Natural killer cell (primary cell): ENCODE results near the gene LRRC2. TPM values are rescaled to one million over a fixed set of nuclear protein-coding genes. Genes with fewer than 3 reads are reported as not detected.

Source experiments
- ATAC-seq, 3 donors: fragments of 150-1000 bp in 2 of 3; fragments of 200-7000 bp in 1 of 3; cut with Tn5 transposase; 1 replicate in 1 of 3; 2 replicates in 2 of 3; pipeline ENCODE4 v1.10.0; 2021; ENCODE audit warnings: mild to moderate bottlenecking in 2 of 3, moderate library complexity in 2 of 3
- DNase-seq, 2 donors: peaks; one replicate each; pipeline versions ENCODE4 v3.0.0 to v3.0.0-alpha.2; 2013 to 2021; ENCODE audit warnings: mixed read lengths in 1 of 2
- H3K27ac ChIP-seq: one replicate; pipeline ENCODE4 v1.5.1; 2013; ENCODE audit warnings: mild to moderate bottlenecking, low read length
- H3K27me3 ChIP-seq: one replicate; pipeline ENCODE4 v1.6.1; 2013; ENCODE audit warnings: low read length; ENCODE audit not compliant: control insufficient read depth, insufficient read depth
- H3K36me3 ChIP-seq: one replicate; pipeline ENCODE4 v1.6.1; 2013; ENCODE audit warnings: low read length; ENCODE audit not compliant: control insufficient read depth, insufficient read depth
- H3K4me1 ChIP-seq: one replicate; pipeline ENCODE4 v1.6.1; 2013; ENCODE audit warnings: low read length; ENCODE audit not compliant: control insufficient read depth, insufficient read depth
- H3K4me3 ChIP-seq: one replicate; pipeline ENCODE4 v1.5.1; 2013; ENCODE audit warnings: low read length
- H3K9me3 ChIP-seq: one replicate; pipeline ENCODE4 v1.6.1; 2013; ENCODE audit warnings: low read length; ENCODE audit not compliant: control insufficient read depth, insufficient read depth
- H3K27ac Mint-ChIP-seq, 2 donors: one replicate each; pipeline ENCODE4 v1.8.0; 2022; ENCODE audit warnings: mild to moderate bottlenecking in 2 of 2, mixed read lengths in 2 of 2, moderate library complexity in 1 of 2
- H3K27me3 Mint-ChIP-seq, 2 donors: one replicate each; pipeline ENCODE4 v1.8.0; 2022; ENCODE audit warnings: low read depth in 2 of 2, mixed read lengths in 2 of 2
- H3K36me3 Mint-ChIP-seq: one replicate; pipeline ENCODE4 v1.8.0; 2022; ENCODE audit warnings: mixed read lengths
- H3K4me1 Mint-ChIP-seq, 2 donors: one replicate each; pipeline ENCODE4 v1.8.0; 2022; ENCODE audit warnings: mixed read lengths in 2 of 2
- H3K4me3 Mint-ChIP-seq: one replicate; pipeline ENCODE4 v1.8.0; 2022; ENCODE audit warnings: mild to moderate bottlenecking, moderate library complexity, mixed read lengths
- H3K9me3 Mint-ChIP-seq, 2 donors: one replicate each; pipeline ENCODE4 v1.8.0; 2022; ENCODE audit warnings: mixed read lengths in 2 of 2
- WGBS: methylation state at CpG from one replicate; pipeline ENCODE4 v1.1.7; 2013; ENCODE audit warnings: missing lambda C conversion rate; ENCODE audit not compliant: insufficient coverage; 5-methylcytosine and 5-hydroxymethylcytosine counted together
- intact Hi-C: fragments of 100-400 bp; cut with micrococcal nuclease; formaldehyde crosslinking; loops from one replicate; pipeline ENCODE4 v1.14.2; 2022
- total RNA-seq, 4 donors: library from RNA; stranded (reverse); fragments of 120-200 nt in 1 of 4; gene quantifications; one replicate each; pipeline versions ENCODE4 v1.2.3 to v1.2.4, GENCODE V29; 2013 to 2022
- TF ChIP-seq, protein P1 (sequence below): fragments of 200-600 bp; IDR thresholded peaks from one replicate; pipeline ENCODE4 v1.8.0; 2022; ENCODE audit warnings: antibody characterized with exemption

Gene LRRC2
- total RNA-seq, 3 donors from 2014 or later (not counting 1 experiment from before 2014, with no cell fraction given) = 0.18 TPM; not detected in 2

DNA sequence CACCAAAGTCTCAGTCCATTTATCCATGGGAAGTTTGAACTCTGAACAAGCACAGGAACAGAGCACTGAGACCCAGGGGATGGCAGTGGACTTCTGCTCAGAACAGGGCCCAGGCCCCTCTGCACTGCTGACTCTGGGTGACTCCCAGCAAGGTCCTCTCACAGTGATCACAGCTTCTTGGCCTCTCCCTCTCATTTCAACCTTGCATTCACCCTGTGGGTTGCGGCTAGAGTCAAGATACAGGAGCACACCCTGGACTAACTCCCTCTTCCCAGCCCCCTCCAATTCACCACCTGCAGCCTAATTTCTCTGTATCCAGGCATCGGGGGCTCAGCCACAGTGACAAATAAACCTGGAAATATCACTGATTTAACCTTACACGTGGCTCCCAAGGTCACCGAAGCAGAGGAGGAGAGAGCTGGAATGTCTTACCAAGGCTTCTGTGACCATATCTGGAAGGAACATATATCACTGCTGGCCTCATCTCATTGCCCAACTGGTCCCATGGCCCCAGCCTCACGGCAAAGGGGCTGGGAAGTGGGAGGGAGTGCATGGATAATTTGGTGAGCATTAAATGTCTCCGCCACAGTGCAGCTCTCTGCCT, 67.1 kb downstream of the LRRC2 start:
- Histone ChIP-seq H3K36me3 (no peaks in the 10 kb centered on the region), H3K9me3 (no peaks in the 10 kb centered on the region), H3K4me1 (no peaks in the 10 kb centered on the region), H3K27ac (no peak overlapping the region), H3K27me3 (no peaks in the 10 kb centered on the region), H3K4me3 (no peak overlapping the region)
- Mint-ChIP-seq H3K27ac (no peak overlapping the region), H3K36me3 (no peaks in the 10 kb centered on the region), H3K4me3 (no peak overlapping the region), H3K4me1 (no peaks in the 10 kb centered on the region), H3K9me3 (no peaks in the 10 kb centered on the region), H3K27me3 (peaks cover 0 to 3% of the 10 kb centered on the region in 2 donors)
- 93% methylated on average over 6 of the region's 6 CpGs for WGBS
- ATAC-seq (no peak), DNase-seq (no peak)
- TF ChIP-seq, protein P1, sequence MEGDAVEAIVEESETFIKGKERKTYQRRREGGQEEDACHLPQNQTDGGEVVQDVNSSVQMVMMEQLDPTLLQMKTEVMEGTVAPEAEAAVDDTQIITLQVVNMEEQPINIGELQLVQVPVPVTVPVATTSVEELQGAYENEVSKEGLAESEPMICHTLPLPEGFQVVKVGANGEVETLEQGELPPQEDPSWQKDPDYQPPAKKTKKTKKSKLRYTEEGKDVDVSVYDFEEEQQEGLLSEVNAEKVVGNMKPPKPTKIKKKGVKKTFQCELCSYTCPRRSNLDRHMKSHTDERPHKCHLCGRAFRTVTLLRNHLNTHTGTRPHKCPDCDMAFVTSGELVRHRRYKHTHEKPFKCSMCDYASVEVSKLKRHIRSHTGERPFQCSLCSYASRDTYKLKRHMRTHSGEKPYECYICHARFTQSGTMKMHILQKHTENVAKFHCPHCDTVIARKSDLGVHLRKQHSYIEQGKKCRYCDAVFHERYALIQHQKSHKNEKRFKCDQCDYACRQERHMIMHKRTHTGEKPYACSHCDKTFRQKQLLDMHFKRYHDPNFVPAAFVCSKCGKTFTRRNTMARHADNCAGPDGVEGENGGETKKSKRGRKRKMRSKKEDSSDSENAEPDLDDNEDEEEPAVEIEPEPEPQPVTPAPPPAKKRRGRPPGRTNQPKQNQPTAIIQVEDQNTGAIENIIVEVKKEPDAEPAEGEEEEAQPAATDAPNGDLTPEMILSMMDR = no peak
- intact Hi-C loops = no loop called here

DNA sequence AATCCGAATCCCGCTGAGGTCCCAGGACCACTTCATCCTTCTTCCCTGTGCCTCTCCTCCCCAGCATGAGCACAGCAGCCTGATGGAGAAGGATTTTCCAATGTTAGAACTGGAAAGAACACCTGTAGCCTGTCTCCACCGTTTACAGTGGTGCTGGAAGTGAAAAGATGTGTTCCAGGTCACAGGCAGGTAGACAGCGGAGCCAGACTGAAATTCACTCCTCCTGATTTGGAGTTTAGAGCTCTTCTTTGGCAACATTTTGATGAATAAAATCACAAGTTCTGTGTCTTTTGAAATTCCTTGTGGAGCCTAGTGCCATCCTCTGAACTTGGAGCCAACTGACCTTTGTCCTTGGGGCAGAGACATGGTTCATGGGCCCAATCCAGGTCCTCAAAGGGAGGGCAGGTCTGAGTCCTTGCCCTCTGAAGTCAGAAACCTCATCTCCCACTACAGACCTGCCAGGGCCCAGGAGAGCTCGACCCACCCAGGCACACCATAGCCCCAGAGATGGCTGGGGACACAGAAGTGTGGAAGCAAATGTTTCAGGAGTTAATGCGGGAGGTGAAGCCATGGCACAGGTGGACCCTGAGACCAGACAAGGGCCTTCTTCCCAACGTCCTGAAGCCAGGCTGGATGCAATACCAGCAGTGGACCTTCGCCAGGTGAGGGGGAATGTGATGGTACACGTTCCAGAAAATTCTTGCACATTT, 68.4 kb downstream of the LRRC2 start, which contains the start of gene RTP3:
Gene RTP3, plus strand, starts transcription at position 421 of the 710 bp plus-strand sequence. Its CDS starts 87 bp downstream, at position 508.
- Mint-ChIP-seq H3K9me3 (no peaks in the 10 kb centered on the region), H3K36me3 (no peaks in the 10 kb centered on the region), H3K27me3 (peaks cover 0 to 3% of the 10 kb centered on the region in 2 donors), H3K4me3 (no peak within 1 kb of the TSS), H3K4me1 (no peaks in the 10 kb centered on the region), H3K27ac (no peak within 1 kb of the TSS)
- no peaks in the 10 kb centered on the region for H3K27me3 ChIP-seq
- no peaks in the 10 kb centered on the region for H3K4me1 ChIP-seq
- no peaks in the 10 kb centered on the region for H3K36me3 ChIP-seq
- intact Hi-C loops = no loop called here
- no peak within 1 kb of the TSS for H3K27ac ChIP-seq
- DNase-seq (no peak), ATAC-seq (no peak)
- H3K9me3 ChIP-seq = no peaks in the 10 kb centered on the region
- TF ChIP-seq, protein P1 = no peak
- 84% methylated on average over 9 of the region's 9 CpGs for WGBS
- H3K4me3 ChIP-seq = no peak within 1 kb of the TSS

DNA sequence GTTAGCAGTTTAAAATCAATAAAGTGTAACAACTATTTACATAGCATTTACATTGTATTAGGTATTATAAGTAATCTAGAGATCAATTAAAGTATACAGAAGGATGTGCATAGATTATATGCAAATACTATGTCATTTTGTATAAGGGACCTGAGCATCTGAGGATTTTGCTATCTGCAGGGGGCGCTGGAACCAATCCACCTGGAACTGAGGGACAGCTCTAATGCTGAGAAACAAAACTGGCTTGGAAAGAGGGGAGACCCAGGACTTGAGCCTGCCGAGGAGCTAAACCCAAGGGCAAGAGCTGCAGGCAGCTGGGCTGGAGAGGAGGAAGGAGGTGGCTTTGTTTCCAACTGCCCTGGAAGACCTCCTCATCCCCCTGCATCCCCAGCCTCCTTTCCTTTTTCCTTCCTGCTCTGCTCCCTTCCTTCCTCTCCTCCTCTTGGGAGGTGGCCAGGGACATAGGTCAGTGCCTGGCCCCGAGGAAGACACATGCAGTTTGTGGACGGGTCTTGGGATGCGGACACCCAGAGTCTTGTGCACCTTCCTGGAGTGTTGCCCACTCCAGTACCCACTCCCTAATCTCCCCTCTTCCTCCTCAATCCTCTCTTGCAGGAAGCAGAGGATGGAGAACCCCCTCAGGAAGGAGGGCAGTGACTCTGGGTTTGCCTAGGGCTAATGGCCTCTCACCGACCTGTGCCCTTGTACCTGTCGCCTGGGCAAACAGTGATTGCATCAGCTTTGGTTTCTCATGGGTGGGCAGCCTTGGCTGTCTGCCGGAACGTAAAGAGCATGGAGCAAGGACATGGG, 69.2 kb downstream of the LRRC2 start:
- H3K4me3 ChIP-seq = no peak overlapping the region
- intact Hi-C loops = no loop called here
- no peaks in the 10 kb centered on the region for H3K4me1 Mint-ChIP-seq
- no peaks in the 10 kb centered on the region for H3K36me3 Mint-ChIP-seq
- no peak overlapping the region for H3K27ac ChIP-seq
- H3K9me3 ChIP-seq = no peaks in the 10 kb centered on the region
- peaks cover 0 to 3% of the 10 kb centered on the region in 2 donors for H3K27me3 Mint-ChIP-seq
- ATAC-seq (peak in 1 of 3 donors; percentile 45), DNase-seq (peak in 1 of 2 donors; percentile 74)
- H3K4me1 ChIP-seq = no peaks in the 10 kb centered on the region
- TF ChIP-seq, protein P1 = peak; percentile 35
- no peaks in the 10 kb centered on the region for H3K9me3 Mint-ChIP-seq
- H3K27me3 ChIP-seq = no peaks in the 10 kb centered on the region
- WGBS = 68% methylated on average over 9 of the region's 9 CpGs
- H3K36me3 ChIP-seq = no peaks in the 10 kb centered on the region
- H3K4me3 Mint-ChIP-seq = no peak overlapping the region
- no peak overlapping the region for H3K27ac Mint-ChIP-seq
